Stomach (tissue), 9 donors: ENCODE data around the gene UBA1. TPM values are rescaled to one million over a fixed set of nuclear protein-coding genes. Genes with fewer than 3 reads are reported as not detected.

Experiments
- DNase-seq, 2 donors: peaks; one replicate each; pipeline versions ENCODE4 v3.0.0 to v3.0.0-alpha.2; 2013 to 2019
- H3K27ac ChIP-seq, 5 donors: fragments of 200-600 bp in 4 of 5; sonication (generic) in 4 of 5; one replicate each; pipeline ENCODE4 v1.5.1; 2013 to 2019; ENCODE audit warnings: mild to moderate bottlenecking in 1 of 5, moderate library complexity in 1 of 5
- H3K27me3 ChIP-seq, 3 donors: fragments of 200-600 bp; sonication (generic); one replicate each; pipeline ENCODE4 v1.5.1; 2017 to 2019; ENCODE audit warnings: mixed run types in 1 of 3
- H3K36me3 ChIP-seq, 4 donors: fragments of 200-600 bp; sonication (generic); 1 replicate in 3 of 4; 2 replicates in 1 of 4; pipeline ENCODE4 v1.5.1; 2016 to 2019
- H3K4me1 ChIP-seq, 4 donors: fragments of 200-600 bp; sonication (generic); one replicate each; pipeline ENCODE4 v1.5.1; 2016 to 2019
- H3K4me3 ChIP-seq, 4 donors: fragments of 200-600 bp; sonication (generic) in 3 of 4; one replicate each; pipeline ENCODE4 v1.5.1; 2016 to 2019; ENCODE audit warnings: mild to moderate bottlenecking in 1 of 4
- H3K9me3 ChIP-seq, 4 donors: fragments of 200-600 bp; sonication (generic); one replicate each; pipeline ENCODE4 v1.5.1; 2016 to 2019
- CTCF ChIP-seq, 7 experiments: fragments of 450-650 bp in 4 of 7; fragments of 200-600 bp in 3 of 7; sonication (generic) in 3 of 7; IDR thresholded peaks; one replicate each; pipeline ENCODE4 v1.5.1; 2016 to 2019; ENCODE audit warnings: antibody characterized with exemption in 7 of 7, control low read depth in 2 of 7, mild to moderate bottlenecking in 1 of 7
- EP300 ChIP-seq: sonication (generic); formaldehyde crosslinking; IDR thresholded peaks from one replicate; pipeline ENCODE4 v1.6.1; 2017; ENCODE audit warnings: antibody characterized with exemption
- POLR2A ChIP-seq, 4 donors: fragments of 450-650 bp; IDR thresholded peaks; one replicate each; pipeline ENCODE4 v1.6.1; 2016; ENCODE audit warnings: antibody characterized with exemption in 4 of 4, control low read depth in 2 of 4, mild to moderate bottlenecking in 1 of 4, moderate library complexity in 1 of 4
- POLR2AphosphoS5 ChIP-seq, 3 donors: sonication (generic); formaldehyde crosslinking; IDR thresholded peaks; one replicate each; pipeline ENCODE4 v1.6.1; 2016; ENCODE audit warnings: antibody characterized with exemption in 3 of 3
- WGBS, 5 donors: extraction: QIAGEN DNeasy Blood & Tissue Kit in 3 of 5; methylation state at CpG; one replicate each; pipeline versions ENCODE4 v1.1.5 to v1.1.7; 2013 to 2018; 5-methylcytosine and 5-hydroxymethylcytosine counted together
- intact Hi-C: fragments of 100-400 bp; cut with DNase I; formaldehyde crosslinking; loops from one replicate; pipeline ENCODE4 v1.15.1; 2023; ENCODE audit warnings: low total_unique reads
- polyA plus RNA-seq, 3 donors: library from polyadenylated mRNA; stranded (reverse); fragments of 200-250 nt; gene quantifications; one replicate each; pipeline ENCODE4 v1.2.3, GENCODE V29; 2013
- total RNA-seq, 5 donors: library from RNA; depleted of rRNA; stranded (reverse); fragments of >200 nt; gene quantifications; one replicate each; pipeline versions ENCODE4 v1.1.0 to v1.2.3, GENCODE V29; 2014 to 2016
- donor health status: healthy with polysubstance abuse.
- donor health status: Bipolar disorder and iron deficiency.
- donor health status: healthy.

The UBA1 gene
- total and polyA plus RNA-seq, 8 donors = 59.3 to 278 (median 86.9) TPM

- no peak for TF ChIP-seq POLR2AphosphoS5 (IDR thresholded peaks at IDR 0.05)
- TF ChIP-seq EP300 = no peak
- no peak for TF ChIP-seq POLR2A (IDR thresholded peaks at IDR 0.05)
- TF ChIP-seq CTCF (IDR thresholded peaks at IDR 0.05) = no peak
- H3K27me3 ChIP-seq = peaks cover 0 to 15% (median 0%) of the 10 kb centered on the region in 3 donors
- H3K9me3 ChIP-seq = no peaks in the 10 kb centered on the region
- WGBS, 5 donors = 53 to 68% (median 60%) methylated on average over 5 to 8 of the region's 8 CpGs
- H3K4me1 ChIP-seq = peaks cover 0 to 7% (median 0%) of the 10 kb centered on the region in 4 donors
- peaks cover 8 to 25% (median 23%) of the 10 kb centered on the region in 4 donors for H3K36me3 ChIP-seq
- peak overlapping the region; percentile 49 to 67 (median 54) for H3K4me3 ChIP-seq
- intact Hi-C loops = no loop called here
- H3K27ac ChIP-seq = peak overlapping the region; percentile 90 to 98 (median 97)
- no peak for DNase-seq
These were observed 38.7 kb downstream of the UBA1 start for GRCh38 chrX:47232197-47232802.

- peak within 1 kb of the TSS; percentile 49 to 67 (median 54) for H3K4me3 ChIP-seq
- peaks cover 8 to 20% (median 18%) of the 10 kb centered on the region in 4 donors for H3K36me3 ChIP-seq
- peaks cover 0 to 15% (median 0%) of the 10 kb centered on the region in 3 donors for H3K27me3 ChIP-seq
- no peaks in the 10 kb centered on the region for H3K9me3 ChIP-seq
- peak within 1 kb of the TSS; percentile 90 to 98 (median 97) for H3K27ac ChIP-seq
- WGBS, 5 donors = 0 to 32% (median 10%) methylated on average over 13 to 46 of the region's 46 CpGs
- intact Hi-C loops = no loop called here
- TF ChIP-seq EP300 (no peak), POLR2A (IDR thresholded peaks at IDR 0.05) (peak in 1 of 4 donors; percentile 30), POLR2AphosphoS5 (IDR thresholded peaks at IDR 0.05) (peak in 2 of 3 donors; percentile 66 to 85), CTCF (IDR thresholded peaks at IDR 0.05) (no peak)
- H3K4me1 ChIP-seq = peaks cover 0 to 7% (median 0%) of the 10 kb centered on the region in 4 donors
- peak; percentile 38 to 89 for DNase-seq
These were observed 39.2 kb downstream of the UBA1 start, which contains the start of gene USP11 for GRCh38 chrX:47232803-47233332. Gene USP11, plus strand, starts transcription at chrX:47233009. Its CDS starts 35 bp downstream, at chrX:47233044.

- Histone ChIP-seq H3K4me3 (peak overlapping the region; percentile 49 to 67 (median 54)), H3K4me1 (peaks cover 0 to 7% (median 0%) of the 10 kb centered on the region in 4 donors), H3K27ac (peak overlapping the region; percentile 90 to 98 (median 97)), H3K36me3 (peaks cover 6 to 14% (median 13%) of the 10 kb centered on the region in 4 donors), H3K27me3 (peaks cover 0 to 15% (median 0%) of the 10 kb centered on the region in 3 donors), H3K9me3 (no peaks in the 10 kb centered on the region)
- TF ChIP-seq EP300 = no peak
- peak in 1 of 4 donors; percentile 65 for TF ChIP-seq POLR2A (IDR thresholded peaks at IDR 0.05)
- peak in 2 of 3 donors; percentile 36 to 50 for TF ChIP-seq POLR2AphosphoS5 (IDR thresholded peaks at IDR 0.05)
- intact Hi-C loops = no loop called here
- peak; percentile 93 to 98 for DNase-seq
- WGBS, 5 donors = 0 to 28% (median 5%) methylated on average over 43 to 51 of the region's 51 CpGs
These were observed 39.9 kb downstream of the UBA1 start for GRCh38 chrX:47233333-47234113.

- Histone ChIP-seq H3K27ac (peak overlapping the region in 4 of 5 donors; percentile 90 to 98 (median 97)), H3K9me3 (no peaks in the 10 kb centered on the region), H3K4me3 (peak overlapping the region; percentile 49 to 67 (median 54)), H3K36me3 (peaks cover 0 to 6% (median 4%) of the 10 kb centered on the region in 4 donors), H3K4me1 (peaks cover 0 to 7% (median 0%) of the 10 kb centered on the region in 4 donors), H3K27me3 (peaks cover 0 to 15% (median 0%) of the 10 kb centered on the region in 3 donors)
- 48 to 62% (median 59%) methylated on average over 3 of the region's 3 CpGs for WGBS, 5 donors
- intact Hi-C loops = no loop called here
- no peak for TF ChIP-seq EP300
- no peak for TF ChIP-seq CTCF (IDR thresholded peaks at IDR 0.05)
- no peak for TF ChIP-seq POLR2AphosphoS5 (IDR thresholded peaks at IDR 0.05)
- no peak for TF ChIP-seq POLR2A (IDR thresholded peaks at IDR 0.05)
- DNase-seq = no peak
These were observed 41.0 kb downstream of the UBA1 start for GRCh38 chrX:47234583-47234982.
